Measurements from ENCODE around the gene PRKCZ.

PRKCZ gene

DNA sequence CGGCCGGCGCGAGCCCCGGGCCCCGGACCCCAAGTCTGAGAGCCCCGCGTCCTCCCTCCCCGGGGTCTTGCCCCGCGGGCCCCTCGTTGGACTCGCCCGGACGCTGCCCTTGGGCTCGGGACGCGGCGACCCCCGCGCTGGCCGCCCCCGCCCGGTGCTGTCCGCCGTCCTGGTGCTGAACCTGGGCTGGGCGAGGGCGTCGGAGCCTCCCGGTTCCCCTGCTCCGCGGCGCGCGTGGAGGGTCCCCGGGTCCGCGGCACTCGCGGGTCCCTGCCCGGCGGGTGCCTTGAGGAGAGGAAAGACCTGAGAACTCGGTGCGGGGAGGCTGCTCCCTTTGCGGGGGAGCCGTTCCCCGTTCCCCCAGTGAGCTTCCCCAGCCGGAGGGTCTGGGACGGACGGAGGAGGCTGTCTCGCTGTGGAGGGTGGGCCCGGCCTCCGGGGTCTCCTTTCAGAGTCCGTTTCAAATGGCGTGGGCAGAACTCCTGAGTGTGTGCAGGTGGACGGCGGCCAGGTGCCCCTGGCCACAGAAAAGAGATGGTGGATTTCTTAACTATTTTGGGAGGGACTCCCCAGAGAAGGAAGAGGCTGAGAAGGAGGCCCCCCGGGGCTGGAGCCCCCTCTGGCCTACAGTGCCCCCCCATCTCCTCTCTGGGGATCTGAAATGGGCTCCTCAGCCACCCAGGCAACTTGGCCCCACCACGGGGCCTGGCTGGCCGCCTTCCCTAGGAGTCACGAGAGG, 30.5 kb upstream of the PRKCZ start:
- H3K4me1 Mint-ChIP-seq (ENCODE audit: low read depth): peaks cover 1% of the 10 kb centered on the region
- no peak for DNase-seq (ENCODE audit: low spot score)
- H3K9me3 Mint-ChIP-seq: no peaks in the 10 kb centered on the region
- no peak overlapping the region for H3K27ac Mint-ChIP-seq
- H3K36me3 Mint-ChIP-seq (ENCODE audit: low read depth): no peaks in the 10 kb centered on the region
- peaks cover 46% of the 10 kb centered on the region for H3K27me3 Mint-ChIP-seq (ENCODE audit: low read depth)
- no peak overlapping the region for H3K4me3 Mint-ChIP-seq

DNA sequence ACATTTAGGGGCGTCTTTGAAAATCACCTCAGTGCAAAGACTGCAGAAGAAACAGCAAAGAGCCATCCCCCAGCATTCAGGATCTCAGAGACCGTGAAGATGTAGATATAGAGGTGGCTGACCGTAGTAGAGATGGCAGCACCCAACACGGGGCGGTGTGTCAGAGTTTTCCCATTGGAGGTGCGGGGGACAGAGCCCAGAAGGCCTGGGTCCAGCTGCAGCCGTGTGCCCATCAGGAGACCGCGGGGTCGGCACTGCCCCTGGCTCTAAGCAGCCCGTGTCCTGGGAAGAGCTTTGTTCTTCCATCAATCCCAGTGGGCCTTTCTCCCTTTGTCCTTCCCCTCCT, 29.9 kb upstream of the PRKCZ start:
- H3K9me3 Mint-ChIP-seq: no peaks in the 10 kb centered on the region
- no peak overlapping the region for H3K4me3 Mint-ChIP-seq
- H3K27ac Mint-ChIP-seq: no peak overlapping the region
- no peak for DNase-seq (ENCODE audit: low spot score)
- peaks cover 46% of the 10 kb centered on the region for H3K27me3 Mint-ChIP-seq (ENCODE audit: low read depth)
- no peaks in the 10 kb centered on the region for H3K36me3 Mint-ChIP-seq (ENCODE audit: low read depth)
- peaks cover 1% of the 10 kb centered on the region for H3K4me1 Mint-ChIP-seq (ENCODE audit: low read depth)

DNA sequence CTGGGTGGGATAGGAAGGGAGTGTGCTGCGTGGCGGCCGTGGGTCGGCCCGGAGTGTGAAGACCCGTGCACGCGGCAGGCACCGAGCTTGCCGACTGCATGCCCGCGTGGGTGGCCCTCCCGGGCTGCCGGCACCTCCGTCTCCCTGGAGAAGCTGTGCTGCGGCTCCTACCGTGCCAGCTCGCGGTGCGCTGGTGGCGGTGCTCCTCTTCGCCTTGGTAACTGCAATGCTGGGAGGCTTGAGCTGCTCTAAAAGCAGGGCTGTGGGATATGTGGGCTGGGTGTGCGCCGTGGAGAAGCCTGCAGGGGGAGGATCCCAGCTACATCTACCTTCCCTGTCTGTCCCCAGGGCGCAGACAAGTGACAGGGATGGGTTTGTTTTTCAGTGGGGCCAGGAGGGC, 28.7 kb upstream of the PRKCZ start:
- H3K27ac Mint-ChIP-seq: no peak overlapping the region
- peaks cover 3% of the 10 kb centered on the region for H3K4me1 Mint-ChIP-seq (ENCODE audit: low read depth)
- H3K36me3 Mint-ChIP-seq (ENCODE audit: low read depth): no peaks in the 10 kb centered on the region
- H3K4me3 Mint-ChIP-seq: no peak overlapping the region
- H3K9me3 Mint-ChIP-seq: no peaks in the 10 kb centered on the region
- H3K27me3 Mint-ChIP-seq (ENCODE audit: low read depth): peaks cover 38% of the 10 kb centered on the region
- DNase-seq (ENCODE audit: low spot score): no peak

DNA sequence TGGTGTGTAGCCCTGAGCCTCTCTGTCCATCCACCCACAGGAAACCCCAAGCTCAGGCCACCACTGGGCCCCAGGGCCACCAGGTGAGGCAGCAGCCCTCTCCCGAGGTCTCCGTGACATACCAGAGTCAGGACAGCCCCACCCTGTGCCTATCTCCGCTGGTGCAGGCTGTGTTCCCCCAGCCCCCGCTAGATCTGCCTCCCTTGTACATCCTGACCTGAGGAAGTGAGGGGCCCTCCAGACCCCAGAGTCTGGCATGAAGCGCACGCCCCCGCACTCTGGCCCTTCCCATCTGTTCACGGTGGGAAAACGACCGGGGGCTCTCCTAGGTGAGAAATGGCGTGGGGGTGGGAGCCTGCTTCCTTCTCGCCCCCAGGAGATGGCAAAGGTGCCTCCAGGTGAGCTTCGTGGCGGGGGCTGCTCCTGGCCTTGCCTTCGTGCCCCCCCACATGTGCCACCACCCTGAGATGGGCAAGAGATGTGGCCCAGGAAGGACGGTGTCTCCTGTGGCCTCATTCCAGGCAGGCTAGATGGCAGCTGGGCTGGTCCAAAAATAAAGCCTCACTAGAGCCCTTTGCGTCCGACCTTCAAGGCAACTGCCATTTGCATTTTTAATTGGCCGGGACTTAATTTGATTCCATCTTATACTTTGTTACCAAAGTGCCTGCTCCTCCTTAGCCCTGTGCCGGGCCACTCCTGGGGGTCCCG, 28.0 kb upstream of the PRKCZ start:
- DNase-seq (ENCODE audit: low spot score): no peak
- H3K4me3 Mint-ChIP-seq: no peak overlapping the region
- H3K4me1 Mint-ChIP-seq (ENCODE audit: low read depth): peaks cover 3% of the 10 kb centered on the region
- H3K36me3 Mint-ChIP-seq (ENCODE audit: low read depth): no peaks in the 10 kb centered on the region
- H3K27me3 Mint-ChIP-seq (ENCODE audit: low read depth): peaks cover 31% of the 10 kb centered on the region
- no peaks in the 10 kb centered on the region for H3K9me3 Mint-ChIP-seq
- no peak overlapping the region for H3K27ac Mint-ChIP-seq

DNA sequence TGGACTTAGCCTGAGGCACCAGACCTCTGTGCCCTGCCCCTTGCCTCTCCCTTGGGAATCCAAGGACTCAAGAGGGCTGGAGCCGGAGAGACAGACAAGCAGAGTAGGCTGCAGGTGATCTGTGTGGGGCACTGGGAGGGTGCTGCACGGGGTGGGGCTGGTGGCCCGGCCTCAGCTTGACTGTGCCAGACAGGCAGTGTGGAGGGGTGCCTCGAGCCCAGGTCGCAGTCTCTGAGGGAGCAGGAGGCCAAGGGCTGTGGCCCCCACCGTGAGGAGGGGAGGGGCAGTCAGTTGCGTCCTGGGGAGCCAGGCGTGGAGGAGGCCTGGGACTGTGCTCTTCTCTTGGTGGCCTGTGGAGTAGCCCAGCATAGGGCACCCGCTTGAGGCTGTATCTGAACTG, 27.0 kb upstream of the PRKCZ start:
- DNase-seq (ENCODE audit: low spot score): no peak
- Mint-ChIP-seq H3K36me3 (ENCODE audit: low read depth) (no peaks in the 10 kb centered on the region), H3K27ac (no peak overlapping the region), H3K27me3 (ENCODE audit: low read depth) (peaks cover 21% of the 10 kb centered on the region), H3K4me1 (ENCODE audit: low read depth) (peaks cover 3% of the 10 kb centered on the region), H3K9me3 (no peaks in the 10 kb centered on the region), H3K4me3 (no peak overlapping the region)

DNA sequence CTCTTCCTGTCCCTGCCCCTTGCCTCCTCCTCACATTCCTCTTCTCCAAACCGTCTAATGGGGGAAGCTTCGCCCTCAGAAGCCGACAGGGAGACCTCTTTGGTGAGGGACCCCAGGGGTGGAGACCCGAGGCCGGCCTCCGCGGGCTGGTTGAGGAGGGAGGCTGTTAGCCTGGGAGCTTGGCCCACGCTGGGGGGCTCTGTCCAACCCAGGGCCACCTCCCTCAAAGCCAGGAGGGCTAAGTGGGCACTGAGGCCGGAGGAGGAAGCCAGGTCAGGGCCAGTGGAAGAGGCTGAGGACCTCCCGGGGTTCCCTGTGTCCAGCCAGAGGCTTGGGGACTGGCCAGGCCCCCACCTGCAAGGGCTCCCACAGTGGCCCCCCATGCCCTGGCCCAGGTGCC, 25.8 kb upstream of the PRKCZ start:
- H3K36me3 Mint-ChIP-seq (ENCODE audit: low read depth): no peaks in the 10 kb centered on the region
- no peak overlapping the region for H3K27ac Mint-ChIP-seq
- peaks cover 15% of the 10 kb centered on the region for H3K27me3 Mint-ChIP-seq (ENCODE audit: low read depth)
- peaks cover 2% of the 10 kb centered on the region for H3K4me1 Mint-ChIP-seq (ENCODE audit: low read depth)
- H3K4me3 Mint-ChIP-seq: no peak overlapping the region
- no peak for DNase-seq (ENCODE audit: low spot score)
- H3K9me3 Mint-ChIP-seq: no peaks in the 10 kb centered on the region

DNA sequence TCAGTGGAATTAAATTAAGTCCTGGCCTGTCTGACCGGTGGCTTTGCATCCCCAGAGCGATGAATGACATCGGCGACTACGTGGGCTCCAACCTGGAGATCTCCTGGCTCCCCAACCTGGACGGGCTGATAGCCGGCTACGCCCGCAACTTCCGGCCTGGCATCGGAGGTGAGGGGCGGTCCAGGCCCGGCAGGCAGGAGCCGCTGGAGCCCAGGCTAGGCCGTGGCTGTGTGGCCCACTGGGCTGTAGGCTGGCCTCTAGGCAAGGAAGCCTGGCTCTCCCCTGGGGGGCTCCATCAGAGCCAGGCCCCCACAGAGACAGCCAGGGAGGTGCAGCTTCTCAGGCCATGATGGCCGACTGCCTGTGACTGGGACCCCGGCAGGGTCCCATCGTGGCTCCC, 25.3 kb upstream of the PRKCZ start:
- H3K36me3 Mint-ChIP-seq (ENCODE audit: low read depth): no peaks in the 10 kb centered on the region

DNA sequence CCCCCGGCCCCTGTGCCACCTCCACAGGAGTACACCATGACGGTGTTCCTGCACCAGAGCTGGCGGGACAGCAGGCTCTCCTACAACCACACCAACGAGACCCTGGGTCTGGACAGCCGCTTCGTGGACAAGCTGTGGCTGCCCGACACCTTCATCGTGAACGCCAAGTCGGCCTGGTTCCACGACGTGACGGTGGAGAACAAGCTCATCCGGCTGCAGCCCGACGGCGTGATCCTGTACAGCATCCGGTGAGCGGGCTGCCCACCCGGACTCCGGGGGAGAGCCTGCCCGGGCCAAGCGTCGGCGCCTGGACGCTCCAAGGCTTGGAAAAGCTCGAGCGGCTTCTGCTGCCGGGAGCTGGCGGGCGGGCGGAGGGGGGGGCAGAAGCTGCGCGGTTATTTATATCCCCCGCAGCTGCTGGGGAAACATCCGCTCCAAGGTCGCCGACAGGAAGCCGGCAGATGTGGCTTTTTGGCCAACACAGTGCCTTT, 24.7 kb upstream of the PRKCZ start:
- Mint-ChIP-seq H3K36me3 (ENCODE audit: low read depth) (no peaks in the 10 kb centered on the region), H3K4me3 (no peak overlapping the region)

More for the DNA sequence above, 25.3 kb upstream of the PRKCZ start:
- no peak overlapping the region for H3K27ac Mint-ChIP-seq
- DNase-seq (ENCODE audit: low spot score): no peak
- no peaks in the 10 kb centered on the region for H3K9me3 Mint-ChIP-seq
- H3K27me3 Mint-ChIP-seq (ENCODE audit: low read depth): peaks cover 14% of the 10 kb centered on the region
- H3K4me3 Mint-ChIP-seq: no peak overlapping the region
- H3K4me1 Mint-ChIP-seq (ENCODE audit: low read depth): peaks cover 2% of the 10 kb centered on the region

DNA sequence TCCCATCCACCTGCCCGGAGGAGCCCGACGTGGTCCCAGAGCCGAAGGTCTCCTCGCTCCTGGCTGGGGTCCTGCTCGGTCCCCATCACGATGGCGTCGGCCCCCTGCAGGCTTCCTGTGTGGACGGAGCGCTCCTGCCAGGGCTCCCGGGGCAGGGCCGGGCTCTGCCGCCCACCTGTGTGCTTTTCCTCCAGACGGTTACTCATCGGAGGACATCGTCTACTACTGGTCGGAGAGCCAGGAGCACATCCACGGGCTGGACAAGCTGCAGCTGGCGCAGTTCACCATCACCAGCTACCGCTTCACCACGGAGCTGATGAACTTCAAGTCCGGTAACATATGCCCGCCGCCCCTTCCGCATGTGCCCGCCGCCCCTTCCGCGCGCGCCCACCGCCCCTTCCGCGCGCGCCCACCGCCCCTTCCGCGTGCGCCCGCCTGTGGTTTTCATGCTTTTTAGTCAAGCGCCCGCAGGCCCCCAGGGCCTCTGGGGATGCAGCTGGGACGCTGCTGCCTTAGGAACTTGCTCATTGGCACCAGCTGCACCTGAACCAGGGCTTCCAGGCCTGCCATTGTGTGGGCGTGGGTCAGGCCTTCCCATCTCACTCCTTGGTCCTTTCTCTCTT, 22.1 kb upstream of the PRKCZ start:
- H3K27me3 Mint-ChIP-seq (ENCODE audit: low read depth): no peaks in the 10 kb centered on the region
- no peaks in the 10 kb centered on the region for H3K9me3 Mint-ChIP-seq
- H3K36me3 Mint-ChIP-seq (ENCODE audit: low read depth): no peaks in the 10 kb centered on the region
- no peak overlapping the region for H3K4me3 Mint-ChIP-seq
- no peak overlapping the region for H3K27ac Mint-ChIP-seq
- DNase-seq (ENCODE audit: low spot score): no peak
- peaks cover 2% of the 10 kb centered on the region for H3K4me1 Mint-ChIP-seq (ENCODE audit: low read depth)

More for the DNA sequence above, 24.7 kb upstream of the PRKCZ start:
- no peak for DNase-seq (ENCODE audit: low spot score)
- no peaks in the 10 kb centered on the region for H3K9me3 Mint-ChIP-seq
- no peak overlapping the region for H3K27ac Mint-ChIP-seq
- H3K27me3 Mint-ChIP-seq (ENCODE audit: low read depth): peaks cover 7% of the 10 kb centered on the region
- H3K4me1 Mint-ChIP-seq (ENCODE audit: low read depth): peaks cover 2% of the 10 kb centered on the region

DNA sequence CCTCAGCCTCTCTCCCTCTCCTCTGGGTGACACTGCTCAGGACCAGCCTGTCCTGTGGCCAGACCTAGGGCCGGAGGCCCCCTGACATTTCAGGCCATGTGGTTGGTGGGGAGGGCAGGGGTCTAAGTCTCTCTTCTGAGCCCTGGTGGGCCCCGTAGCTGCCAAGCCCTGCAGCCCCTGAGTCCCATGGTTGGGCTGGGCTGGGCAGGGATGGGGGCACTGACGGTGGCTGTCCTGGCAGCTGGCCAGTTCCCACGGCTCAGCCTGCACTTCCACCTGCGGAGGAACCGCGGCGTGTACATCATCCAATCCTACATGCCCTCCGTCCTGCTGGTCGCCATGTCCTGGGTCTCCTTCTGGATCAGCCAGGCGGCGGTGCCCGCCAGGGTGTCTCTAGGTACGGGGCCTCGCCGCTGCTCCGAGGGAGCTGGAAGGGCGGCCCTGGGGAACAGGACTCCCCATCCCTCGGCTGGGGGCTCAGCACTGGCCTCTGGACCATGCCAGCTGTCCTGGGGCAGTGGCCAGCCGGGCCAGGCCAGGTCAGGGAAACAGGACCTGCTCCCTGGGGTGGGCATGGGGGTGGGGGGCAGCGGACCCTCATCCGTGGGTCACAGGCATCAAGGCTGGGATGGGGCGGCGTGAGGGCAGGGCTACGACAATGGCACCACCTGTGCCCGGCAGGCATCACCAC, 21.2 kb upstream of the PRKCZ start:
- Mint-ChIP-seq H3K27me3 (ENCODE audit: low read depth) (no peaks in the 10 kb centered on the region), H3K36me3 (ENCODE audit: low read depth) (no peaks in the 10 kb centered on the region), H3K4me3 (no peak overlapping the region), H3K4me1 (ENCODE audit: low read depth) (peaks cover 2% of the 10 kb centered on the region), H3K9me3 (no peaks in the 10 kb centered on the region), H3K27ac (no peak overlapping the region)
- no peak for DNase-seq (ENCODE audit: low spot score)

DNA sequence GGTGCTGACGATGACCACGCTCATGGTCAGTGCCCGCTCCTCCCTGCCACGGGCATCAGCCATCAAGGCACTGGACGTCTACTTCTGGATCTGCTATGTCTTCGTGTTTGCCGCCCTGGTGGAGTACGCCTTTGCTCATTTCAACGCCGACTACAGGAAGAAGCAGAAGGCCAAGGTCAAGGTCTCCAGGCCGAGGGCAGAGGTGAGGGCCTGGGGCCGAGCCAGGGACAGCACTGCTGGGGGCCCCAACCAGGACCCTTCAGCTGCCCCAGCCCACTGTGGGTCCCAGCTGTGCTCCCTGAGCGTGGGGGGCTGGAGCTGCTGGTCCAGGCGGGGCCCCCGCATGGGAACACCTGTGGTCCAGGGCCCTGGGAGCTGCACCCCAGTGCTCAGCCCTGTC, 20.6 kb upstream of the PRKCZ start:
- no peak for DNase-seq (ENCODE audit: low spot score)
- peaks cover 2% of the 10 kb centered on the region for H3K4me1 Mint-ChIP-seq (ENCODE audit: low read depth)
- no peak overlapping the region for H3K4me3 Mint-ChIP-seq
- no peak overlapping the region for H3K27ac Mint-ChIP-seq
- H3K36me3 Mint-ChIP-seq (ENCODE audit: low read depth): no peaks in the 10 kb centered on the region
- no peaks in the 10 kb centered on the region for H3K9me3 Mint-ChIP-seq
- no peaks in the 10 kb centered on the region for H3K27me3 Mint-ChIP-seq (ENCODE audit: low read depth)

DNA sequence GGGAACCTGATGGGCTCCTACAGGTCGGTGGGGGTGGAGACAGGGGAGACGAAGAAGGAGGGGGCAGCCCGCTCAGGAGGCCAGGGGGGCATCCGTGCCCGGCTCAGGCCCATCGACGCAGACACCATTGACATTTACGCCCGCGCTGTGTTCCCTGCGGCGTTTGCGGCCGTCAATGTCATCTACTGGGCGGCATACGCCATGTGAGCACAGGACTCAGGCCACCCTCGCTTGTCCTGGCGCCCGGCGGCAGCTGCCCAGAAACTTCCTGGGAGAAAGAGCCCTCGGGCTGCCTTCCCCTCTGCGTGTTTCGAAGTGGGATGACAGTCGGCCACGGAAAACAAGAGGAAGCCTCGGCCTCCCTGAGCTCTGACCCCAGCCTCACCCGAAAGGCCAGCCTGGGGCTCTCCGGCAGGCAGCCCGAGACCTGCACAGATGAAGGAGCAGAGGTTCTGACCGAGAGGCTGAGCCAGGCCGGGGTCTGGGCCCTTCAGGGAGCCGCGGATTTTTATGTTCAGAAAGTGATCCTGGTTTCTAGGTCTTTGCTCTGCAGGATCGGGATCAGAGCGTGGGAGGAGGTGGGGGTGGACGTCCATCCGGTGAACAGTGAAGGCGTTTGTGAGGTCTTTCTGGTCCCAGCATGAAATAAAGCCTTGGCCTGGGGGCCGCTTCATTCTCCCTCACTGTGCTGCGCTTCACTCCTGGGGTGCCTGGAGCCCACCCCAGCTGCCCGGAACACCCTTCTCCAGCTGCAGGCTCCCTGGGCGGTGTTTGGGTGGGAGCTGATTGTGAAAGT, 19.9 kb upstream of the PRKCZ start:
- no peak for DNase-seq (ENCODE audit: low spot score)
- no peak overlapping the region for H3K27ac Mint-ChIP-seq
- no peaks in the 10 kb centered on the region for H3K9me3 Mint-ChIP-seq
- H3K4me3 Mint-ChIP-seq: no peak overlapping the region
- no peaks in the 10 kb centered on the region for H3K36me3 Mint-ChIP-seq (ENCODE audit: low read depth)
- peaks cover 2% of the 10 kb centered on the region for H3K4me1 Mint-ChIP-seq (ENCODE audit: low read depth)
- no peaks in the 10 kb centered on the region for H3K27me3 Mint-ChIP-seq (ENCODE audit: low read depth)
